Prostate gland (tissue), 2 donors: ENCODE data around the gene AMFR. TPM values are rescaled to one million over a fixed set of nuclear protein-coding genes. Genes with fewer than 3 reads are reported as not detected.
A peak's percentile ranks its signal among the peaks of the same experiment; 100 is the strongest.

ENCODE experiments used
- DNase-seq: peaks from one replicate; pipeline ENCODE4 v3.0.0-alpha.2; 2019; ENCODE audit warnings: low spot score
- H3K27ac ChIP-seq, 2 donors: fragments of 200-600 bp; sonication (generic); 2 replicates each; pipeline ENCODE4 v1.5.1; 2017 to 2019
- H3K27me3 ChIP-seq: fragments of 200-600 bp; sonication (generic); replicated peaks from 2 replicates; pipeline ENCODE4 v1.5.1; 2019; ENCODE audit not compliant: insufficient read depth
- H3K36me3 ChIP-seq, 2 donors: fragments of 200-600 bp; sonication (generic); 1 replicate in 1 of 2; 2 replicates in 1 of 2; pipeline versions ENCODE4 v1.5.1 to v1.8.1; 2017 to 2019
- H3K4me1 ChIP-seq: fragments of 200-600 bp; sonication (generic); replicated peaks from 2 replicates; pipeline ENCODE4 v1.5.1; 2019
- H3K4me3 ChIP-seq, 2 donors: fragments of 200-600 bp; sonication (generic); 2 replicates each; pipeline ENCODE4 v1.5.1; 2017 to 2019
- H3K9me3 ChIP-seq: fragments of 200-600 bp; sonication (generic); 2 replicates; pipeline ENCODE4 v1.5.1; 2017
- CTCF ChIP-seq, 4 experiments: fragments of 200-600 bp in 2 of 4; fragments of 450-650 bp in 2 of 4; sonication (generic) in 2 of 4; IDR thresholded peaks; 1 replicate in 3 of 4; 2 replicates in 1 of 4; pipeline ENCODE4 v1.5.1; 2016 to 2019; ENCODE audit warnings: antibody characterized with exemption in 4 of 4, mild to moderate bottlenecking in 2 of 4, moderate library complexity in 2 of 4
- POLR2A ChIP-seq: fragments of 450-650 bp; IDR thresholded peaks from one replicate; pipeline ENCODE4 v1.6.1; 2016; ENCODE audit warnings: antibody characterized with exemption, mild to moderate bottlenecking
- POLR2AphosphoS5 ChIP-seq: sonication (generic); formaldehyde crosslinking; IDR thresholded peaks from one replicate; pipeline ENCODE4 v1.6.1; 2017; ENCODE audit warnings: antibody characterized with exemption
- WGBS: methylation state at CpG from one replicate; pipeline ENCODE4 v1.1.5; 2018; 5-methylcytosine and 5-hydroxymethylcytosine counted together
- intact Hi-C: fragments of 100-400 bp; cut with DNase I; formaldehyde crosslinking; loops from one replicate; pipeline ENCODE4 v1.14.2; 2022
- total RNA-seq, 2 donors: library from RNA; depleted of rRNA; stranded (reverse); fragments of >200 nt; gene quantifications; one replicate each; pipeline ENCODE4 v1.1.0, GENCODE V29; 2016

The AMFR gene
- total RNA-seq, 2 donors from 2014 or later = 123 to 261 TPM

GRCh38 chr16:56319376-56319775, 106.0 kb downstream of the AMFR start:
- DNase-seq = no peak
- no peak overlapping the region for H3K4me3 ChIP-seq
- no peak overlapping the region for H3K27ac ChIP-seq
- H3K36me3 ChIP-seq = no peaks in the 10 kb centered on the region
- H3K9me3 ChIP-seq = no peaks in the 10 kb centered on the region
- intact Hi-C loops = loop anchor here (5.0 kb wide), 1 partner anchor 277 kb away; no protein-coding TSS in a partner anchor
- H3K27me3 ChIP-seq = no peaks in the 10 kb centered on the region
- TF ChIP-seq POLR2A (no peak), CTCF (IDR thresholded peaks at IDR 0.05) (no peak), POLR2AphosphoS5 (no peak)
- no peaks in the 10 kb centered on the region for H3K4me1 ChIP-seq
- WGBS = 97% methylated on average over 6 of the region's 6 CpGs

- intact Hi-C loops = loop anchor here (5.0 kb wide), 1 partner anchor 276 kb away; no protein-coding TSS in a partner anchor
- no peak overlapping the region for H3K4me3 ChIP-seq
- H3K36me3 ChIP-seq = no peaks in the 10 kb centered on the region
- 74% methylated on average over 1 of the region's 1 CpG for WGBS
- TF ChIP-seq POLR2A (no peak), POLR2AphosphoS5 (no peak), CTCF (IDR thresholded peaks at IDR 0.05) (no peak)
- no peaks in the 10 kb centered on the region for H3K27me3 ChIP-seq
- H3K4me1 ChIP-seq = no peaks in the 10 kb centered on the region
- no peak overlapping the region for H3K27ac ChIP-seq
- no peaks in the 10 kb centered on the region for H3K9me3 ChIP-seq
- no peak for DNase-seq
These were observed 106.6 kb downstream of the AMFR start for GRCh38 chr16:56318827-56319140.

GRCh38 chr16:56317998-56318826, 107.1 kb downstream of the AMFR start:
- DNase-seq = peak; percentile 75
- Histone ChIP-seq H3K4me1 (no peaks in the 10 kb centered on the region), H3K9me3 (no peaks in the 10 kb centered on the region), H3K4me3 (peak overlapping the region in 1 of 2 donors; percentile 13), H3K27ac (no peak overlapping the region), H3K27me3 (no peaks in the 10 kb centered on the region), H3K36me3 (no peaks in the 10 kb centered on the region)
- WGBS = 16% methylated on average over 28 of the region's 28 CpGs
- intact Hi-C loops = loop anchor here (2.0 to 5.0 kb wide), 2 partner anchors 276 to 375 kb away; no protein-coding TSS in a partner anchor
- peak; percentile 26 for TF ChIP-seq POLR2AphosphoS5
- no peak for TF ChIP-seq POLR2A
- TF ChIP-seq CTCF (IDR thresholded peaks at IDR 0.05) = peak; percentile 94 to 96 (median 96)

GRCh38 chr16:56316545-56316944, 108.8 kb downstream of the AMFR start:
- Histone ChIP-seq H3K36me3 (no peaks in the 10 kb centered on the region), H3K4me1 (no peaks in the 10 kb centered on the region), H3K27ac (no peak overlapping the region), H3K27me3 (no peaks in the 10 kb centered on the region), H3K9me3 (no peaks in the 10 kb centered on the region), H3K4me3 (no peak overlapping the region)
- intact Hi-C loops = loop anchor here (2.0 to 5.0 kb wide), 2 partner anchors 274 to 374 kb away; no protein-coding TSS in a partner anchor
- WGBS = 94% methylated on average over 6 of the region's 7 CpGs
- TF ChIP-seq CTCF (IDR thresholded peaks at IDR 0.05) (no peak), POLR2A (no peak), POLR2AphosphoS5 (no peak)
- DNase-seq = no peak

GRCh38 chr16:56315955-56316354, 109.4 kb downstream of the AMFR start:
- no peak for DNase-seq

More at GRCh38 chr16:56315955-56316354, 109.4 kb downstream of the AMFR start:
- H3K27ac ChIP-seq = no peak overlapping the region
- H3K36me3 ChIP-seq = no peaks in the 10 kb centered on the region
- intact Hi-C loops = loop anchor here (2.0 to 5.0 kb wide), 2 partner anchors 274 to 373 kb away; no protein-coding TSS in a partner anchor
- 97% methylated on average over 3 of the region's 7 CpGs for WGBS
- no peaks in the 10 kb centered on the region for H3K27me3 ChIP-seq
- H3K4me3 ChIP-seq = no peak overlapping the region
- H3K9me3 ChIP-seq = no peaks in the 10 kb centered on the region
- TF ChIP-seq POLR2A (no peak), POLR2AphosphoS5 (no peak), CTCF (IDR thresholded peaks at IDR 0.05) (no peak)
- no peaks in the 10 kb centered on the region for H3K4me1 ChIP-seq
